Endothelial cell of umbilical vein (primary cell): ENCODE data around the gene SGSH. TPM values are rescaled to one million over a fixed set of nuclear protein-coding genes. Genes with fewer than 3 reads are reported as not detected.

Experiments used
- BruUV-seq: library from RNA; stranded (reverse); fragments of 400-500 nt; replicated peaks from 2 replicates; lab custom pipeline; 2021; lab: Mats Ljungman, UMichigan
- CTCF ChIA-PET: fragments of 300-600, 350-600 bp; sonication (Branson Sonifier 250); formaldehyde crosslinking; loops from one replicate; lab custom pipeline; 2021; ENCODE audit warnings: antibody characterized with exemption, inconsistent platforms; lab: Charles Lee
- POLR2A ChIA-PET: fragments of 300-600, 350-600 bp; sonication (Branson Sonifier 250); formaldehyde crosslinking; loops from one replicate; lab custom pipeline; 2021; ENCODE audit warnings: antibody characterized with exemption, inconsistent platforms; lab: Charles Lee
- DNase-seq: peaks from one replicate; pipeline ENCODE4 v3.0.0-alpha.2; 2011; ENCODE audit warnings: low read depth, low spot score
- FAIRE-seq: peaks from 2 replicates; lab custom pipeline; 2011; peaks lifted over from hg19 to GRCh38; lab: Jason Lieb, UNC
- H2AFZ ChIP-seq: 2 replicates; pipeline ENCODE4 v1.6.0; 2012; ENCODE audit warnings: low read depth, low read length, control low read depth, inconsistent platforms
- H3K27ac ChIP-seq: 2 replicates; pipeline ENCODE4 v1.5.1; 2011; ENCODE audit warnings: low read depth, mild to moderate bottlenecking, control low read depth, low read length, moderate library complexity; ENCODE audit not compliant: insufficient read depth
- H3K27me3 ChIP-seq, 2 experiments: 2 replicates each; pipeline versions ENCODE4 v1.6.0 to v1.6.1; 2011; ENCODE audit warnings: low read length in 2 of 2, mixed read lengths in 1 of 2; ENCODE audit not compliant: control insufficient read depth in 2 of 2, insufficient read depth in 2 of 2
- H3K36me3 ChIP-seq, 2 experiments: 2 replicates in 1 of 2; 3 replicates in 1 of 2; pipeline ENCODE4 v1.5.1; 2011; ENCODE audit warnings: low read length in 2 of 2, mild to moderate bottlenecking in 1 of 2, moderate library complexity in 1 of 2; ENCODE audit not compliant: control insufficient read depth in 2 of 2, insufficient read depth in 2 of 2; ENCODE audit errors: extremely low read depth in 1 of 2
- H3K4me1 ChIP-seq: 3 replicates; pipeline ENCODE4 v1.5.1; 2011; ENCODE audit warnings: mild to moderate bottlenecking, low read length; ENCODE audit not compliant: control insufficient read depth, insufficient read depth; ENCODE audit errors: extremely low read depth
- H3K4me2 ChIP-seq: 2 replicates; pipeline ENCODE4 v1.6.1; 2011; ENCODE audit warnings: low read length, control low read depth, mixed read lengths; ENCODE audit not compliant: insufficient read depth
- H3K4me3 ChIP-seq, 3 experiments: fragments of 200-600 bp in 1 of 3; sonication (generic), shearing (Covaris generic) in 1 of 3; replicated peaks in 1 of 3; 2 replicates each; pipeline ENCODE4 v1.5.1; 2011 to 2016; ENCODE audit warnings: control low read depth in 3 of 3, low read length in 3 of 3, mild to moderate bottlenecking in 2 of 3, inconsistent platforms in 1 of 3, low read depth in 1 of 3, moderate library complexity in 1 of 3; ENCODE audit not compliant: insufficient read depth in 1 of 3
- H3K79me2 ChIP-seq: 2 replicates; pipeline ENCODE4 v1.6.0; 2012; ENCODE audit warnings: low read length, inconsistent platforms; ENCODE audit not compliant: control insufficient read depth, insufficient read depth
- H3K9ac ChIP-seq: replicated peaks from 2 replicates; pipeline ENCODE3; 2011; ENCODE audit warnings: low read length, control low read depth; ENCODE audit not compliant: insufficient read depth; ENCODE audit errors: extremely low read depth
- H3K9me1 ChIP-seq: replicated peaks from 3 replicates; pipeline ENCODE4 v1.6.0; 2011; ENCODE audit warnings: mild to moderate bottlenecking, low read length; ENCODE audit not compliant: control insufficient read depth, insufficient read depth; ENCODE audit errors: extremely low read depth
- H3K9me3 ChIP-seq: replicated peaks from 2 replicates; pipeline ENCODE4 v1.5.1; 2012; ENCODE audit warnings: low read length, inconsistent platforms; ENCODE audit not compliant: control insufficient read depth, insufficient read depth
- H4K20me1 ChIP-seq: replicated peaks from 2 replicates; pipeline ENCODE3; 2011; ENCODE audit warnings: mild to moderate bottlenecking, low read length; ENCODE audit not compliant: control insufficient read depth, insufficient read depth; ENCODE audit errors: extremely low read depth
- CTCF ChIP-seq, 2 donors: IDR thresholded peaks; 1 replicate in 1 of 2; 2 replicates in 1 of 2; pipeline ENCODE4 v1.5.1; 2011; ENCODE audit warnings: low read length in 2 of 2, mild to moderate bottlenecking in 2 of 2, moderate library complexity in 2 of 2, control low read depth in 1 of 2, inconsistent platforms in 1 of 2, low read depth in 1 of 2; ENCODE audit not compliant: insufficient read depth in 1 of 2; ENCODE audit errors: extremely low read depth in 1 of 2
- EZH2 ChIP-seq: IDR thresholded peaks from 2 replicates; pipeline ENCODE4 v1.6.1; 2012; ENCODE audit warnings: borderline replicate concordance, low read depth, mild to moderate bottlenecking, moderate library complexity, low read length, inconsistent platforms; ENCODE audit not compliant: severe bottlenecking
- FOS ChIP-seq: IDR thresholded peaks from 2 replicates; pipeline ENCODE4 v1.6.1; 2011; ENCODE audit warnings: mild to moderate bottlenecking, low read length, moderate library complexity, borderline replicate concordance; ENCODE audit not compliant: insufficient read depth
- GATA2 ChIP-seq: IDR thresholded peaks from 2 replicates; pipeline ENCODE4 v1.7.0; 2011; ENCODE audit warnings: low read depth, mild to moderate bottlenecking, moderate library complexity, mixed read lengths, low read length; ENCODE audit not compliant: insufficient read length, insufficient read depth
- JUN ChIP-seq: IDR thresholded peaks from 2 replicates; pipeline ENCODE4 v1.6.1; 2011; ENCODE audit warnings: borderline replicate concordance, low read depth; ENCODE audit not compliant: insufficient read length, insufficient read depth
- MYC ChIP-seq: IDR thresholded peaks from one replicate; pipeline ENCODE4 v1.6.1; 2011; ENCODE audit warnings: mild to moderate bottlenecking, low read depth, low read length
- POLR2A ChIP-seq: IDR thresholded peaks from 2 replicates; pipeline ENCODE4 v1.6.1; 2012; ENCODE audit warnings: low read depth, mild to moderate bottlenecking, control low read depth, low read length
- POLR2AphosphoS5 ChIP-seq: IDR thresholded peaks from 2 replicates; pipeline ENCODE4 v1.6.1; 2012; ENCODE audit warnings: low read depth, mild to moderate bottlenecking, control low read depth, low read length, moderate library complexity; ENCODE audit not compliant: insufficient read depth
- dilution Hi-C: fragments of 300-500 bp; cut with MboI; formaldehyde crosslinking; loops from one replicate; pipeline ENCODE4 v1.15.0; 2019; ENCODE audit warnings: low sequenced_read_pairs; ENCODE audit not compliant: extremely low pct_ligation_motif_present
- intact Hi-C: fragments of 100-400 bp; cut with micrococcal nuclease; formaldehyde crosslinking; loops from one replicate; pipeline ENCODE4 v1.10.0; 2022
- polyA plus RNA-seq, 4 experiments: library from polyadenylated mRNA; depleted of rRNA in 3 of 4; stranded (reverse) in 3 of 4; unstranded in 1 of 4; fragments of >200 nt; gene quantifications; 2 replicates each; pipeline versions ENCODE4 v1.2.1 to v1.2.3, GENCODE V29; 2011 to 2012; ENCODE audit warnings: missing spikeins in 1 of 4
- total RNA-seq: library from RNA; stranded (reverse); gene quantifications from 2 replicates; pipeline ENCODE4 v1.2.3, GENCODE V29; 2021
- TF ChIP-seq, protein P1 (sequence below): IDR thresholded peaks from 2 replicates; pipeline ENCODE4 v1.6.1; 2011; ENCODE audit not compliant: insufficient read depth, insufficient read length

Gene SGSH
- total and polyA plus RNA-seq, 2 donors (not counting 3 experiments of a cell fraction or from before 2014, with no cell fraction given) = 81.4 to 217 TPM

GRCh38 chr17:80203471-80203963 is 16.6 kb downstream of the SGSH start:
- dilution Hi-C loops = no loop called here
- intact Hi-C loops = no loop called here
- FAIRE-seq = no peak
- Histone ChIP-seq H3K4me1 (no peaks in the 10 kb centered on the region), H3K4me2 (no peak overlapping the region), H3K9me1 (no peaks in the 10 kb centered on the region), H2AFZ (no peak overlapping the region), H3K27ac (no peak overlapping the region), H3K9me3 (no peaks in the 10 kb centered on the region), H3K9ac (no peak overlapping the region), H3K36me3 (peaks cover 0 to 3% of the 10 kb centered on the region in 2 experiments), H4K20me1 (no peaks in the 10 kb centered on the region), H3K4me3 (no peak overlapping the region), H3K79me2 (no peaks in the 10 kb centered on the region), H3K27me3 (no peaks in the 10 kb centered on the region)
- POLR2A ChIA-PET = interaction anchor here (0.6 kb wide), 1 partner anchor 12 kb away, joined by 3 read pairs; no protein-coding TSS in a partner anchor
- no peak for DNase-seq
- no peak for TF ChIP-seq GATA2
- TF ChIP-seq MYC = no peak
- no peak for TF ChIP-seq EZH2
- CTCF ChIA-PET = interaction anchor here (0.9 to 1.3 kb wide), 4 partner anchors 8 to 121 kb away, joined by 3 to 8 read pairs (median 3); partner anchors contain the start of genes SGSH and SLC26A11
- BruUV-seq = no TSS peak

GRCh38 chr17:80202197-80202596 is 17.9 kb downstream of the SGSH start:
- dilution Hi-C loops = no loop called here
- CTCF ChIA-PET = no interaction called here

More at GRCh38 chr17:80202197-80202596, 17.9 kb downstream of the SGSH start:
- POLR2A ChIA-PET = no interaction called here
- Histone ChIP-seq H3K9ac (no peak overlapping the region), H3K27ac (no peak overlapping the region), H2AFZ (no peak overlapping the region), H3K9me3 (no peaks in the 10 kb centered on the region), H3K4me3 (no peak overlapping the region), H3K4me1 (no peaks in the 10 kb centered on the region), H3K9me1 (no peaks in the 10 kb centered on the region), H3K79me2 (no peaks in the 10 kb centered on the region), H3K4me2 (no peak overlapping the region), H3K27me3 (no peaks in the 10 kb centered on the region), H4K20me1 (no peaks in the 10 kb centered on the region), H3K36me3 (no peaks in the 10 kb centered on the region)
- intact Hi-C loops = no loop called here
- FAIRE-seq (no peak), DNase-seq (no peak)
- TF ChIP-seq CTCF (IDR thresholded peaks at IDR 0.05; ENCODE audit: extremely low read depth in 1 of 2, insufficient read depth in 1 of 2, low read depth in 1 of 2, low read length in 2 of 2) (no peak), JUN (no peak), POLR2AphosphoS5 (no peak), GATA2 (no peak), FOS (no peak), EZH2 (no peak), MYC (no peak), POLR2A (no peak)
- TF ChIP-seq, protein P1, sequence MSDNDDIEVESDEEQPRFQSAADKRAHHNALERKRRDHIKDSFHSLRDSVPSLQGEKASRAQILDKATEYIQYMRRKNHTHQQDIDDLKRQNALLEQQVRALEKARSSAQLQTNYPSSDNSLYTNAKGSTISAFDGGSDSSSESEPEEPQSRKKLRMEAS = no peak
- BruUV-seq = no TSS peak
